Smooth muscle cell (in vitro differentiated cells): ENCODE results near the gene TEX261. TPM values are rescaled to one million over a fixed set of nuclear protein-coding genes. Genes with fewer than 3 reads are reported as not detected.

ENCODE experiments used
- DNase-seq: peaks from one replicate; lab custom pipeline; 2025; ENCODE audit not compliant: unreplicated experiment; lab: John Stamatoyannopoulos, UW
- H2AFZ ChIP-seq: fragments of 200-600 bp; sonication (generic); 2 replicates; pipeline ENCODE4 v1.6.0; 2016; ENCODE audit warnings: antibody characterized with exemption, low read depth, mild to moderate bottlenecking
- H3F3A ChIP-seq: fragments of 200-600 bp; sonication (generic); 2 replicates; pipeline ENCODE4 v1.6.0; 2017; ENCODE audit warnings: antibody characterized with exemption, low read depth
- H3K27ac ChIP-seq: fragments of 200-600 bp; sonication (generic); 2 replicates; pipeline ENCODE4 v1.5.1; 2016; ENCODE audit warnings: low read depth, mild to moderate bottlenecking
- H3K27me3 ChIP-seq: fragments of 200-600 bp; sonication (generic); 2 replicates; pipeline ENCODE4 v1.6.1; 2016; ENCODE audit warnings: low read depth, mild to moderate bottlenecking
- H3K36me3 ChIP-seq: fragments of 200-600 bp; sonication (generic); 2 replicates; pipeline ENCODE4 v1.5.1; 2016; ENCODE audit warnings: low read depth
- H3K4me1 ChIP-seq: fragments of 200-600 bp; sonication (generic); 2 replicates; pipeline ENCODE4 v1.5.1; 2016; ENCODE audit warnings: low read depth
- H3K4me2 ChIP-seq: fragments of 200-600 bp; sonication (generic); 2 replicates; pipeline ENCODE4 v1.6.0; 2016; ENCODE audit warnings: mild to moderate bottlenecking
- H3K4me3 ChIP-seq: fragments of 200-600 bp; sonication (generic); 2 replicates; pipeline ENCODE4 v1.5.1; 2016; ENCODE audit warnings: mild to moderate bottlenecking
- H3K79me2 ChIP-seq: fragments of 200-600 bp; sonication (generic); 2 replicates; pipeline ENCODE4 v1.6.0; 2016; ENCODE audit warnings: low read depth, mild to moderate bottlenecking
- H3K9ac ChIP-seq: fragments of 200-600 bp; sonication (generic); 2 replicates; pipeline ENCODE4 v1.6.0; 2016; ENCODE audit warnings: low read depth
- H3K9me3 ChIP-seq: fragments of 200-600 bp; sonication (generic); replicated peaks from 2 replicates; pipeline ENCODE4 v1.5.1; 2016; ENCODE audit warnings: low read depth
- H4K20me1 ChIP-seq: fragments of 200-600 bp; sonication (generic); 2 replicates; pipeline ENCODE4 v1.6.0; 2016; ENCODE audit warnings: low read depth
- WGBS: methylation state at CpG from one replicate; pipeline ENCODE4 v1.1.7; 2016; ENCODE audit warnings: low lambda C conversion rate; 5-methylcytosine and 5-hydroxymethylcytosine counted together
- polyA plus RNA-seq: library from polyadenylated mRNA; unstranded; fragments of >200 nt; fragmentation: Nextera tagmentation; extraction: Ambion mirVana; gene quantifications from 2 replicates; pipeline ENCODE4 v1.2.1, GENCODE V29; 2016
- total RNA-seq: library from RNA; depleted of rRNA; stranded (reverse); fragments of >200 nt; gene quantifications from 2 replicates; pipeline ENCODE4 v1.2.3, GENCODE V29; 2014
- TF ChIP-seq, protein P1 (sequence below): fragments of 200-600 bp; sonication (generic); IDR thresholded peaks from 2 replicates; pipeline ENCODE4 v1.5.1; 2017; ENCODE audit warnings: borderline replicate concordance, mild to moderate bottlenecking, antibody characterized with exemption; ENCODE audit not compliant: insufficient read depth, poor library complexity, severe bottlenecking

Gene TEX261
- total and polyA plus RNA-seq, 2 experiments from 2014 or later = 29.3 to 35.2 TPM

DNA sequence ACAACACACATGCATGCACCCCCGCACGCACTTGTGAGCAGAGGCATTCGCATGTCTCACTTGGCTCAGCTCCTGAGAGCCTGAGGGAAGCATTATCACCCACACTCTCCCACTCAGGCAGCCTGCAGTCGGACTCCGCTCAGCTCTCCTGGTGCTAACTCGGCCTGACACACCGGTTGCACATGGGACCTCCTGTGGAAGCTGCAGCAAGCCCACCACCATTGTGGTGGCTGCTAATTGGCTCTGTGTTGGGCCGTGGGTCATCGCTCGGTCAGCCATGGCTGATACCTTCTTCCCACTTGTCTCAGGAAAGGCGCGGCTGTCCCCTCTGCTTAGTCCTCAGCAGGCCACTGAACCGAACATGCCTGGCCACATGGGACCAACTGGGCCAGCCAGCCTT lies 13.7 kb upstream of the TEX261 start:
- Histone ChIP-seq H3K36me3 (no peaks in the 10 kb centered on the region), H3K27me3 (no peaks in the 10 kb centered on the region), H3K9ac (no peak overlapping the region), H3K27ac (no peak overlapping the region), H3K9me3 (no peaks in the 10 kb centered on the region), H3K4me1 (no peaks in the 10 kb centered on the region), H3F3A (no peaks in the 10 kb centered on the region), H2AFZ (no peak overlapping the region), H3K4me2 (no peak overlapping the region), H4K20me1 (no peaks in the 10 kb centered on the region), H3K4me3 (no peak overlapping the region), H3K79me2 (no peaks in the 10 kb centered on the region)
- TF ChIP-seq, protein P1, sequence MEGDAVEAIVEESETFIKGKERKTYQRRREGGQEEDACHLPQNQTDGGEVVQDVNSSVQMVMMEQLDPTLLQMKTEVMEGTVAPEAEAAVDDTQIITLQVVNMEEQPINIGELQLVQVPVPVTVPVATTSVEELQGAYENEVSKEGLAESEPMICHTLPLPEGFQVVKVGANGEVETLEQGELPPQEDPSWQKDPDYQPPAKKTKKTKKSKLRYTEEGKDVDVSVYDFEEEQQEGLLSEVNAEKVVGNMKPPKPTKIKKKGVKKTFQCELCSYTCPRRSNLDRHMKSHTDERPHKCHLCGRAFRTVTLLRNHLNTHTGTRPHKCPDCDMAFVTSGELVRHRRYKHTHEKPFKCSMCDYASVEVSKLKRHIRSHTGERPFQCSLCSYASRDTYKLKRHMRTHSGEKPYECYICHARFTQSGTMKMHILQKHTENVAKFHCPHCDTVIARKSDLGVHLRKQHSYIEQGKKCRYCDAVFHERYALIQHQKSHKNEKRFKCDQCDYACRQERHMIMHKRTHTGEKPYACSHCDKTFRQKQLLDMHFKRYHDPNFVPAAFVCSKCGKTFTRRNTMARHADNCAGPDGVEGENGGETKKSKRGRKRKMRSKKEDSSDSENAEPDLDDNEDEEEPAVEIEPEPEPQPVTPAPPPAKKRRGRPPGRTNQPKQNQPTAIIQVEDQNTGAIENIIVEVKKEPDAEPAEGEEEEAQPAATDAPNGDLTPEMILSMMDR = no peak
- DNase-seq = no peak
- WGBS = 96% methylated on average over 13 of the region's 13 CpGs

DNA sequence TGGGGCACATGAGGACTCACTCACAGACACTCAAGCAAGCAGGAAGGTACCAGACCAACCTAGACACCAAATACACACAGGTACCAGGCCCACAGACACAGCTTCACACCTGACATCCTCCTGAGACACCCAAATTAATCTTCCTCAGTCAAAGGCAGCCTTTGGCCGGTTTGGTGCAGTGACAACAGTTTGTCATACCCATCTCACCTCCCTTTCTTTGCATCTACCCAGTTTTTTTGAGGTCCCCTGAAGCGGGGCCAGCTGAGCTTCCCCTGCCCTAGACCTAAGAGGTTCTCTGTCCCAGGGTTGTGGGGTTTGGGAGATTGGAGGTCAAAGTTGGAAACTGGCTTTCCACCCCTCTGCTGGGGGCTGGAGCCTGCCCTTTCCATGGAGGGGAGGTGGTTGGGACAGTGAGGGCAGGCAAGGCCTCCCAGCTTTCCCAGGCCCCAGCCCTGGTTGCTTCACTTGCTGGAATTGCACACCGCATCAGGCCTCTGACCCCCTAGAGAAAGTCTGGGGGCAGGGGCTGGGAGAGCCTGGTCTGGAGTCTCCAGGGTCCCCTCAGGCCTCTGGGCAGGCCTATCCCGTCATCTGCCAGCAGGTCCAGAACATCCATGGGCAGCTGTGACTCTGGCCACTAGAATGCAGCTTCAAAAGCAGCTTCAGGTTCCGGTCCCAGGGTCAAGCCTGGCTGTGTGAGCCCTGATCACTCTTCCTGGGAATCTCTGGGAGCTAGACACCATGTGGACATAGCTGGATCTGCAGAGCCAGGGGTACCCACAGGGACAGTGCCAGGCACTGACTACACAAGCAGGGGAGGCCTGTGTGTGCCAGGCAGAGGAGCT lies 12.5 kb upstream of the TEX261 start:
- 84% methylated on average over 5 of the region's 5 CpGs for WGBS
- Histone ChIP-seq H3K4me2 (no peak overlapping the region), H3K9ac (no peak overlapping the region), H3F3A (no peaks in the 10 kb centered on the region), H3K36me3 (no peaks in the 10 kb centered on the region), H3K79me2 (no peaks in the 10 kb centered on the region), H3K9me3 (no peaks in the 10 kb centered on the region), H3K27ac (no peak overlapping the region), H3K4me3 (no peak overlapping the region), H3K27me3 (no peaks in the 10 kb centered on the region), H2AFZ (no peak overlapping the region), H4K20me1 (no peaks in the 10 kb centered on the region), H3K4me1 (peaks cover 4% of the 10 kb centered on the region)
- no peak for DNase-seq
- TF ChIP-seq, protein P1 = no peak

DNA sequence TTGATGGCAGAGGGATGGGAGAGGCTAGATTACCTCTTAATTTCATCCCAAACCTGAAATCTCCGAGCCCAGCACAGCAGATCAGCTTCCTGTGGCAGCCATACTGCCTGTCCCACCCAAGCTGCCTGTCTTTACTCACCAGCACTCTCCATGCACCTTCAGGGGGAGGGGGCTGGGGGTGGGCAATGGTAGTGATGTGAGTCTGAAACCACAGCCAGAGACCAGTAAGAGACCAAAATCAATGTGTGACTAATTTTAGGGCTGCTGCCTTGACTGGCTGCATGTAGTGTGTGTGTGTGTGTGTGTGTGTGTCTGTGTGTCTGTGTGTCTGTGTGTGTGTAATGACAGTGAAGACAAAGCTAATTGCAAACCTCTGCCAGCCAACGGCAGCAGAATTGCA lies 11.7 kb upstream of the TEX261 start:
- H3K27me3 ChIP-seq = no peaks in the 10 kb centered on the region
- H3K36me3 ChIP-seq = no peaks in the 10 kb centered on the region
- WGBS = 88% methylated on average over 2 of the region's 2 CpGs
- H3K4me2 ChIP-seq = no peak overlapping the region
- H3K9ac ChIP-seq = no peak overlapping the region
- H3K27ac ChIP-seq = no peak overlapping the region
- H2AFZ ChIP-seq = no peak overlapping the region
- H3F3A ChIP-seq = no peaks in the 10 kb centered on the region
- TF ChIP-seq, protein P1 = no peak
- H3K9me3 ChIP-seq = no peaks in the 10 kb centered on the region
- no peak overlapping the region for H3K4me3 ChIP-seq
- peaks cover 8% of the 10 kb centered on the region for H3K4me1 ChIP-seq
- DNase-seq = no peak
- no peaks in the 10 kb centered on the region for H3K79me2 ChIP-seq
- H4K20me1 ChIP-seq = no peaks in the 10 kb centered on the region
